K562 (cell line): ENCODE results near the gene ZNF597. TPM values are rescaled to one million over a fixed set of nuclear protein-coding genes. Genes with fewer than 3 reads are reported as not detected.

ENCODE experiments used
- FOXA1 ChIP-seq: fragments of 450-650 bp; IDR thresholded peaks from 2 replicates; pipeline ENCODE4 v1.6.1; 2016; ENCODE audit warnings: mild to moderate bottlenecking, borderline replicate concordance
- HNRNPK ChIP-seq: fragments of 200-400 bp; formaldehyde crosslinking; IDR thresholded peaks from one replicate; pipeline ENCODE4 v1.6.1; 2018; ENCODE audit warnings: mild to moderate bottlenecking, low read depth, low read length; ENCODE audit not compliant: poor library complexity, severe bottlenecking
- MXI1 ChIP-seq: IDR thresholded peaks from 2 replicates; pipeline ENCODE4 v1.6.1; 2011; ENCODE audit warnings: low read depth, mild to moderate bottlenecking, improper control_type of control experiment, low read length
- PML ChIP-seq: IDR thresholded peaks from 2 replicates; pipeline ENCODE4 v1.6.1; 2012; ENCODE audit warnings: low read length, inconsistent platforms
- RUNX1 ChIP-seq: sonication (generic); IDR thresholded peaks from 2 replicates; pipeline ENCODE4 v1.6.1; 2016; ENCODE audit warnings: antibody characterized with exemption, low read depth
- SMAD1 ChIP-seq: fragments of 150-350 bp; IDR thresholded peaks from 2 replicates; pipeline ENCODE4 v1.6.1; 2014; ENCODE audit warnings: low read length, low read depth; ENCODE audit not compliant: partially characterized antibody
- SNAPC5 ChIP-seq: fragments of 250-450 bp; sonication (Bioruptor Pico); IDR thresholded peaks from 2 replicates; pipeline ENCODE4 v1.8.0; 2021; ENCODE audit warnings: moderate library complexity, mild to moderate bottlenecking, inconsistent platforms
- SUPT5H ChIP-seq: fragments of 450-650 bp; IDR thresholded peaks from 2 replicates; pipeline ENCODE4 v1.6.1; 2016
- TCF15 ChIP-seq: fragments of 250-450 bp; sonication (Bioruptor Pico); IDR thresholded peaks from 2 replicates; pipeline ENCODE4 v1.8.0; 2022; ENCODE audit warnings: moderate library complexity, mild to moderate bottlenecking, inconsistent platforms
- THAP7 ChIP-seq: fragments of 250-450 bp; sonication (Bioruptor Pico); IDR thresholded peaks from 2 replicates; pipeline ENCODE4 v1.5.0; 2021
- ZBTB40 ChIP-seq, 2 experiments: fragments of 450-650 bp in 1 of 2; sonication (generic) in 1 of 2; formaldehyde crosslinking in 1 of 2; IDR thresholded peaks; 2 replicates each; pipeline versions ENCODE4 v1.7.1 to v1.9.0; 2016 to 2022; ENCODE audit warnings: inconsistent platforms in 1 of 2, mild to moderate bottlenecking in 1 of 2, missing genetic modification reagents in 1 of 2
- polyA plus RNA-seq, 8 experiments: library from polyadenylated mRNA; depleted of rRNA in 4 of 8; stranded (reverse) in 5 of 8; unstranded in 3 of 8; fragments of >200 nt; fragmentation: Nextera tagmentation in 2 of 8; fragmentation: Illumina TruSeq in 1 of 8; extraction: Ambion mirVana in 2 of 8; extraction: Trizol in 1 of 8; gene quantifications; 2 replicates each; pipeline versions ENCODE4 v1.2.1 to v1.2.3, GENCODE V29; 2011 to 2014; ENCODE audit warnings: inconsistent platforms in 1 of 8, missing spikeins in 1 of 8
- total RNA-seq, 7 experiments: library from RNA; depleted of rRNA in 6 of 7; stranded (reverse); fragments of >200 nt in 6 of 7; fragmentation: Illumina TruSeq in 2 of 7; extraction: Trizol in 2 of 7; gene quantifications; 2 replicates each; pipeline versions ENCODE4 v1.2.1 to v1.2.3, GENCODE V29; 2011 to 2021; ENCODE audit warnings: low replicate concordance in 1 of 7

The ZNF597 gene
- total and polyA plus RNA-seq, 9 of the 15 experiments (the other 6 are each of a cell fraction or from before 2014, with no cell fraction given) = 0.14 to 0.68 (median 0.42) TPM

GRCh38 chr16:3400779-3401688 lies 42.3 kb downstream of the ZNF597 start, which contains the start of the genes ZNF174 and ZSCAN32 (continued):
- no peak for TF ChIP-seq SNAPC5 (CRISPR knock-in tag)
- no peak for TF ChIP-seq SMAD1
- peak; percentile 85 for TF ChIP-seq SUPT5H
- peak; percentile 14; the same call in 1 of the 2 replicates for TF ChIP-seq MXI1
- TF ChIP-seq PML = peak; percentile 37; the same call in 1 of the 2 replicates
- no peak for TF ChIP-seq FOXA1
- no peak for TF ChIP-seq TCF15 (CRISPR knock-in tag)
- no peak for TF ChIP-seq HNRNPK
- no peak for TF ChIP-seq RUNX1
- TF ChIP-seq THAP7 (CRISPR knock-in tag) = no peak
- TF ChIP-seq ZBTB40 (IDR thresholded peaks at IDR 0.05) = peak; percentile 87
- no peak for TF ChIP-seq ZBTB40 (CRISPR knock-in tag; IDR thresholded peaks at IDR 0.05)
